Brain microvascular endothelial cell (primary cell): Measurements from ENCODE around the gene RAB11FIP4.

Experiments used
- DNase-seq: peaks from one replicate; pipeline ENCODE4 v3.0.0-alpha.2; 2020
- H3K27ac ChIP-seq: fragments of 250-450 bp; sonication (Bioruptor Pico); 2 replicates; pipeline ENCODE4 v1.5.1; 2020; ENCODE audit warnings: mild to moderate bottlenecking, moderate library complexity
- H3K27me3 ChIP-seq: fragments of 250-450 bp; sonication (Bioruptor Pico); replicated peaks from 2 replicates; pipeline ENCODE4 v1.5.1; 2020; ENCODE audit warnings: mild to moderate bottlenecking
- H3K36me3 ChIP-seq: fragments of 250-450 bp; sonication (Bioruptor Pico); replicated peaks from 2 replicates; pipeline ENCODE4 v1.5.1; 2020; ENCODE audit warnings: mild to moderate bottlenecking
- H3K4me3 ChIP-seq: 2 replicates; pipeline ENCODE4 v1.5.1; 2011; ENCODE audit warnings: low read depth, mild to moderate bottlenecking, control low read depth, low read length, moderate library complexity
- in situ Hi-C: cut with HindIII; loops from 2 replicates; pipeline ENCODE4 v1.10.0; 2017; ENCODE audit warnings: low sequenced_read_pairs, low pct_ligation_motif_present
- TF ChIP-seq, protein P1 (sequence below): IDR thresholded peaks from 2 replicates; pipeline ENCODE4 v1.5.1; 2011; ENCODE audit warnings: low read depth, mild to moderate bottlenecking, moderate library complexity, low read length, control low read depth, inconsistent platforms; ENCODE audit errors: missing control alignments

RAB11FIP4 gene

DNA sequence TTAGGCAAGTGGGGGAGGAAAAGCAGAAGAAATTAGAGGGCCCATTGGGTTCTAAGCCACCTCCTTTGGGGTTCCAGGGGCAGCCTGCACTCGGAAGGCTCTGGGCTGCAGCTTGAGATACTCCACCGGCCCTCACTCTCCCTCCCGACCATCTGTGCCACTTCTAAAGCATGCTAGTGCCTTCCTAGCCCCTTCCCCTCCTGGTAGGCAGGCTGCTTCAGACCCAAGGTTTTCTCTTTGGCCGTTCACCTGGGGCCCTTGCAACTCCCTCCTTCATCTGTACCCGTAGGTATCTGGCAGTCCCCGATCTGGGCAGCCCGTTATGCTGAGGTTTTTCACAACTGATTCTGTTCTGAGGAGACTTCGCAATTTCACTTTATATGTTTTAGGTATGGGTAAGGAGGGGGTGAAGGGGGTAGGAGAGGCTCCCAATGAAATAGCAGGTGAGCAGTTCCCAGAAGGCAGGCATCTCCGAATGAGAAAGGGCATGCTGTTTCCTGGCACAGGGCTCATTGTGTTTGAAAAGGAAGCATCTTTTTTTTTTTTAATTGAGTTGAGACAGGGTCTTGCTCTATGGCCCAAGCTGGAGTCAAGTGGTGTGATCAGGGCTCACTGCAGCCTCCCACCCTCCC, 98.7 kb downstream of the RAB11FIP4 start:
- in situ Hi-C loops, result no loop called here
- Histone ChIP-seq H3K36me3 (no peaks in the 10 kb centered on the region), H3K4me3 (no peak overlapping the region), H3K27ac (no peak overlapping the region), H3K27me3 (peaks cover 39% of the 10 kb centered on the region)
- TF ChIP-seq, protein P1, sequence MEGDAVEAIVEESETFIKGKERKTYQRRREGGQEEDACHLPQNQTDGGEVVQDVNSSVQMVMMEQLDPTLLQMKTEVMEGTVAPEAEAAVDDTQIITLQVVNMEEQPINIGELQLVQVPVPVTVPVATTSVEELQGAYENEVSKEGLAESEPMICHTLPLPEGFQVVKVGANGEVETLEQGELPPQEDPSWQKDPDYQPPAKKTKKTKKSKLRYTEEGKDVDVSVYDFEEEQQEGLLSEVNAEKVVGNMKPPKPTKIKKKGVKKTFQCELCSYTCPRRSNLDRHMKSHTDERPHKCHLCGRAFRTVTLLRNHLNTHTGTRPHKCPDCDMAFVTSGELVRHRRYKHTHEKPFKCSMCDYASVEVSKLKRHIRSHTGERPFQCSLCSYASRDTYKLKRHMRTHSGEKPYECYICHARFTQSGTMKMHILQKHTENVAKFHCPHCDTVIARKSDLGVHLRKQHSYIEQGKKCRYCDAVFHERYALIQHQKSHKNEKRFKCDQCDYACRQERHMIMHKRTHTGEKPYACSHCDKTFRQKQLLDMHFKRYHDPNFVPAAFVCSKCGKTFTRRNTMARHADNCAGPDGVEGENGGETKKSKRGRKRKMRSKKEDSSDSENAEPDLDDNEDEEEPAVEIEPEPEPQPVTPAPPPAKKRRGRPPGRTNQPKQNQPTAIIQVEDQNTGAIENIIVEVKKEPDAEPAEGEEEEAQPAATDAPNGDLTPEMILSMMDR, result no peak
- no peak for DNase-seq

DNA sequence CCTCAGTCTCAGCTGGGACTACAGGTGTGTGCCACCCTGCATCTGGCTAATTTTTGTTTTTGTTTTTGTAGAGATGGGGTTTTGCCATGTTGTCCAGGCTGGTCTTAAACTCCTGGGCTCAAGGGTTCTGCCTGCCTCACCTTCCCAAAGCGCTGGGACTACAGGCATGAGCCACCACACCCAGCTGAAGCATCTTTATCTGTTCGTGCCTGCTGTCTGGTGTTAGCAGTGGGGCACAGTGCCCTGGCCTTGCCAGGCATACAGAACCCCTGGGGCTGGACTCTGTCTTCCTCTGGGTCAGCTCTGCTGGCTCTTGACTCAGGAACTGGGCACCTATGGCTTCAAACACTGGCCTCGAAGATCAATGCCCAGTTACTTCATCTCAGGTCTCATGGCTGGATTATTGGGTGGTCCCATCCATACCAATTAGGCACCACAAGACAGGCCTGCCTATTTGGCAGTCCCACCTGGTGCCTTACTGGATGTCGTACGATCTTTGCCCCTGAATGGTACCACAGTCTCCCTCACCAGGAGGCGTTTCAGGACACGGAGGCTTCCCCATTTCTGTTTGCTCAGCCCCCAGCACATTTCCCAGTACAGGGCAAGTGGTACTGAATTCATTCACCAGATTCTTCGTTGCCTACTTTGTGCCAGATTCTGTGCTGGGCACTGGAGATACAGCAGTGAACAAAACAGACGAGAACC, 99.3 kb downstream of the RAB11FIP4 start:
- Histone ChIP-seq H3K36me3 (no peaks in the 10 kb centered on the region), H3K27me3 (peaks cover 39% of the 10 kb centered on the region), H3K27ac (no peak overlapping the region), H3K4me3 (no peak overlapping the region)
- in situ Hi-C loops, result no loop called here
- no peak for DNase-seq
- TF ChIP-seq, protein P1, result no peak

DNA sequence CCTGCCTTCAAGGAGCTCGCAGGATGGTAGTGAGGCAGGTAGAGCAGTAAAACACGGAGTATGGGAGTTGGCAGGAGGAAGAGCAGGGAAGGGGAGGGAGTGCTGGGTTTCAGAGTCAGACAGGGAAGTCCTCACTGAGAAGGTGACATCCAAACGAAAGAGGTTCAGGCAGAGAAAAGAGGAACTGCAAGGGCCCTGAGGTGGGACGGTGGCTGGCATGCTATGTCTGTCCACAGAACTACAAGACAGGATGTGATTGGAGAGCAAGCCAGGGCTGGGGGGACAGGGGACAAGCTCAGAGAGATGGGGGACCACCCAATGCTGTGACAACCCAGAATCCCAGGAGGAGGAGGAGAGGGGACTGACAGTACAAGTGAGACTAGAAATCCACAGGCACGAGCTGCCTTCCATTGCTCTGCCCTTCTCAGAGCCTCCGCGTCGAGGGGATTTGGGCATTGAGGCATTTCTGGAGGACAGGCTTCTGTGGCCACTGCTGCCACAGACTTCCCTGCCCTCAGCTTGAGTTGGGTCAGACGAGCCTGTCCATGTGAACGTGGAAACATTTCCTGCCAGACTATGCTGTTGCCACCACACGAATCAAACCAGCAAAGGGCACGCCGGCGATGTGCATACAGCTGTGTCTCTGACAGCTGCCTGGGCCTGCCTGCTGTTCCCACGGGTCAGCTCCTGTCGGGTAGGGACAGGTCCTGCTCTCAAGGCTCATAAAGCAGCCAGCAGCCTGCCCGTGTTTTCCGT, 100.1 kb downstream of the RAB11FIP4 start:
- no peak overlapping the region for H3K4me3 ChIP-seq
- peaks cover 45% of the 10 kb centered on the region for H3K27me3 ChIP-seq
- TF ChIP-seq, protein P1, result no peak
- H3K27ac ChIP-seq, result no peak overlapping the region
- no peaks in the 10 kb centered on the region for H3K36me3 ChIP-seq
- in situ Hi-C loops, result no loop called here
- no peak for DNase-seq

DNA sequence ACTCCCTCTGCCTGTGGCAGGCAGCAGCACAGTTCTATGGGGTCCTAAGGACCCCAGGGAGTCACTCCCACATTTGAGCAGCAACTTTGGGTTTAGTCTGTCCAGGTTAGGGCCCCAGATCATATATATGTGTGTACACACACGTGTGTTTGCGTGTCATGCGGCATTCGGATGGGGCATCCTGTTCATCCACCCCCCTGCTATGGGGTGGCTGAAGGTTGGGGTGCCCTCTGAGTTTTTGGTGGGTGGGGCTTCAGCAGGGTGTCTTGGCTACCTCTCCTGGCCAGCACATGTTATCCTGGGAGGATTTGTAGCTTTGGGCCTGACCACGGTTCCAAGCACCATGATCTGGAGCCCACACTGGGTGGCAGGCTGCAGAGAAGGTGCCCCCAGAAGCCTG, 100.7 kb downstream of the RAB11FIP4 start:
- in situ Hi-C loops, result no loop called here
- peaks cover 52% of the 10 kb centered on the region for H3K27me3 ChIP-seq
- no peaks in the 10 kb centered on the region for H3K36me3 ChIP-seq
- DNase-seq, result no peak
- H3K4me3 ChIP-seq, result no peak overlapping the region
- no peak overlapping the region for H3K27ac ChIP-seq
- TF ChIP-seq, protein P1, result no peak

DNA sequence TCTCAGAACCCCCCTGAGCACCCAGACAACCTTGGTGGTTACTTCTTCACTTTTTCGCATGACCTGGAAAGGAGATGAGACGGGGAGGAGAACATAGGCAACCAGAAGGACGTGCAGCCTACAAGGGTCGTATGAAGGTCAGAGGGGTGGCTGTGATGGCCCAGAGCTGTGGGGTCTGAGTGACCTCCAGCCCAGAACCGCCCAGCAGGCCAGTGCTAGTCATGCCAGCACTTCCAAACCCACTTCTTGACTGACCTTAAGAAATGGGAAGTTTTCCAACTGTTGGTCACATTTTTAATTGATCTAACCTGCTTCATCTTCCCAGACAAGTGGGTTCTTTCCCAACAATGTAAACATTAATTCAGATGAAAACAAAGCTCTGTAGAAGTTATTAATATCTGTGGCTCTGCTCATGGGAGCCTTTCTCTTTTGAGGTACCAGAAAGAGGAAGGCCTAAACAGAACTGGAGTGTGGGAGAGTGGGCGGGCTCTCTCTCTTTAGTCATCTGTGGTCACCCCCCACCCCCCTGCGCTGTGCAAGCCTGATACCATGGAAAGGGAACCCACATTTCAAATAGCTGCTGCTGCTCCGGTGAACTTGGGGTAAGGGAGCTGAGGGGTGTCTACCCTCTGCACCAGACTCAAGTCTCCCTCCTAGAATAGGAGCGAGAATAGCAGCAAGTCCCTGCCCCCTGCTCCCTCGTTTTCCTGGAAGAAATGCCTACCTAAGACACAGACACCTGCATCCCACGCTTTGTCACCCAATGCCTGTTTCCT, 101.6 kb downstream of the RAB11FIP4 start:
- no peaks in the 10 kb centered on the region for H3K36me3 ChIP-seq
- no peak overlapping the region for H3K27ac ChIP-seq
- H3K27me3 ChIP-seq, result peaks cover 53% of the 10 kb centered on the region
- no peak overlapping the region for H3K4me3 ChIP-seq
- in situ Hi-C loops, result no loop called here
- TF ChIP-seq, protein P1, result no peak
- DNase-seq, result no peak
